GM18868 (cell line): ENCODE measurements around the gene HSPA1B.
"Not testable (repeated sequence)": the region's sequence is repeated elsewhere in the genome, so short reads cannot be mapped to it uniquely, and the experiment has no call there.

Experiments used
- ATAC-seq: cut with Tn5 transposase; IDR thresholded peaks from one replicate; pipeline ENCODE4 v1.9.1; 2021; ENCODE audit warnings: mild to moderate bottlenecking, moderate library complexity; ENCODE audit not compliant: unreplicated experiment

The HSPA1B gene

DNA sequence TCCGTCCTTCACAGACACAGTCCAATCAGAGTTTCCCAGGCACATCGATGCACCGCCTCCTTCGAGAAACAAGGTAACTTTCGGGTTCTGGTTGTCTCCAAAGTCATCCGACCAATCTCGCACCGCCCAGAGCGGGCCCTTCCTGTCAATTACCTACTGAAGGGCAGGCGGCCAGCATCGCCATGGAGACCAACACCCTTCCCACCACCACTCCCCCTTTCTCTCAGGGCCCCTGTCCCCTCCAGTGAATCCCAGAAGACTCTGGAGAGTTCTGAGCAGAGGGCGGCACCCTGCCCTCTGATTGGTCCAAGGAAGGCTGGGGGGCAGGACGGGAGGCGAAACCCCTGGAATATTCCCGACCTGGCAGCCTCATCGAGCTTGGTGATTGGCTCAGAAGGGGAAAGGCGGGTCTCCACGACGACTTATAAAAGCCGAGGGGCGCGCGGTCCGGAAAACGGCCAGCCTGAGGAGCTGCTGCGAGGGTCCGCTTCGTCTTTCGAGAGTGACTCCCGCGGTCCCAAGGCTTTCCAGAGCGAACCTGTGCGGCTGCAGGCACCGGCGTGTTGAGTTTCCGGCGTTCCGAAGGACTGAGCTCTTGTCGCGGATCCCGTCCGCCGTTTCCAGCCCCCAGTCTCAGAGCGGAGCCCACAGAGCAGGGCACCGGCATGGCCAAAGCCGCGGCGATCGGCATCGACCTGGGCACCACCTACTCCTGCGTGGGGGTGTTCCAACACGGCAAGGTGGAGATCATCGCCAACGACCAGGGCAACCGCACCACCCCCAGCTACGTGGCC is at the start of gene HSPA1B:
HSPA1B (plus strand) TSS at position 453 of the 794 bp plus-strand sequence; CDS start at position 666, 213 bp downstream.
- peak; percentile 69 for ATAC-seq

DNA sequence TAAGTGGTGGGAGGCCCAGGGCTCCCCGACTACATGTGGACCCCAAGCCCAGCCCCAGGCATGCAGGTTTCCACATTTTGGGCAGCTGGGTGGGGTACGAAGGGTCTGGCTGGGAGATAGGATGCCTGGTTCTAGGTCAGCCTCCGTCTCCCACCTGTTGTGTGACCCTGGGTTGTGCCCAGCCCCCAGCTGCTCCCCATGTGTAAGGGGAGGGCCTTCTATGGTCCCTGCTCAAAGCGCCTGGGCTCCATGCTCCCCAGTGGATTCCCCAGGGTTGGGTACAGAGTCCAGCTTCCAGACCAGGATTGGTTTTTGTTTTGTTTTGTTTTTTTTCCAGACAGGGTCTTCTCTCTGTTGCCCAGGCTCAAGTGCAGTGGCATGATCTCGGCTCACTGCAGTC is 49.3 kb upstream of the HSPA1B start:
- ATAC-seq: no peak

DNA sequence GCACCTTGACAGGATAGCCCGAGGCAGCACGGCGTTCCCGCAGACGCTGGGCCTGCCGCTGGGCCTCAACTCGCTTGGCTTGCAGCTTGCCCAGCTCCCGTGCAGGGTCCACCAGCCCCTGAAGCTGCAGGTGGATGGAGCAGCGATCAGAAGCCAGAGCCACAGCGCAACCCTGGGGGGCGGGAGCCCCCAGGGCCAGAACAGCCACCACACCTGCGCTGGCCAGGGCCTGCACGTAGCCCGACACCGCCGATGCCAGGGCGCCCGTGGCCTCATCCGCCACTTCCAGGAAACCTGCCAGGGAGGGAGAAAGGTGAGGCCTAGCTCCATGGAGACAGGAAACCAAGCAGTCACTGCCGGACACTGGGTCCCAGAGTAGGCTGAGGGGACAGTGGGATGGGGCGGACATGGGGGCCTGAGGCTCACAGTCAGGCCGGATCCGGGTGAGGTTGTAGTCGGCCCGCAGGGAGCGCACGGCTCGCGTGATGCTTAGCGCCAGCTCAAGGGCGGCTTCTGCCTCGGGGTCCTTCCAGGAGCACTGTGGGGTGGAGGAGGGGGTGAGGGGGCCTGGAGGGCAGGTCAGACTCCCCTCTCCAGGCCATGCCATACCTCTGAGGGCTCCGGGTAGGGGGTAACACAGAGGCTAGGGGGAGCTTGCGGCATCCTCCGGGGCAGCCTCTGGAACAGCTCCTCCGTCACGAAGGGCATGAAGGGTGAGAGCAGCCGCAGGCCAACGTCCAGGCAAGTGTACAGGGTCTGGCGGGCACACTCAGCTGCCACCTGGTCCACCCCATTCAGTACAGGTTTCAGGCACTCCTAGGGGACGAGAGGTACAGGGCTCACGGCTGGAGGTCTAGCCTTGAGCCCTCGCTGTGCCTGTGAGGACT is 48.3 kb upstream of the HSPA1B start:
- ATAC-seq: no peak

DNA sequence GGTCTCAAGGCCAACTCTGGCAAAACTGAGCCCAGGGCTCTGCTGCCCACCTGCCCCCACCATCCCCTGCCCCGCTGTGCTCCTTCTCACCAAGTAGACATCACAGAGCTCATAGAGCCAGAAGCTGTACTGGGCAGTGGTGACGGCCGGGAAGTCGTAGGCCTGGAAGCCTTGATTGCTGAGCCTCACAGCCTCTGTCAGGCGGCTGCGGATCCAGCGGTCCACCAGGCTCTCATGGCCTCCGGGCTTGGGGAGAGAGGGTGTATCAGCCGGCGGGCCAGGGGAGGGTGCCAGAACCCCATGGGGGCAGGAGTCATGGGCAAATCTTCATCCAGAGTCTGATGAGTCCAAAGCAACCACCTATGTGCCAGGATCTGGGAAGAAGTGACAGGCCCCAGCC is 47.6 kb upstream of the HSPA1B start:
- ATAC-seq: no peak

DNA sequence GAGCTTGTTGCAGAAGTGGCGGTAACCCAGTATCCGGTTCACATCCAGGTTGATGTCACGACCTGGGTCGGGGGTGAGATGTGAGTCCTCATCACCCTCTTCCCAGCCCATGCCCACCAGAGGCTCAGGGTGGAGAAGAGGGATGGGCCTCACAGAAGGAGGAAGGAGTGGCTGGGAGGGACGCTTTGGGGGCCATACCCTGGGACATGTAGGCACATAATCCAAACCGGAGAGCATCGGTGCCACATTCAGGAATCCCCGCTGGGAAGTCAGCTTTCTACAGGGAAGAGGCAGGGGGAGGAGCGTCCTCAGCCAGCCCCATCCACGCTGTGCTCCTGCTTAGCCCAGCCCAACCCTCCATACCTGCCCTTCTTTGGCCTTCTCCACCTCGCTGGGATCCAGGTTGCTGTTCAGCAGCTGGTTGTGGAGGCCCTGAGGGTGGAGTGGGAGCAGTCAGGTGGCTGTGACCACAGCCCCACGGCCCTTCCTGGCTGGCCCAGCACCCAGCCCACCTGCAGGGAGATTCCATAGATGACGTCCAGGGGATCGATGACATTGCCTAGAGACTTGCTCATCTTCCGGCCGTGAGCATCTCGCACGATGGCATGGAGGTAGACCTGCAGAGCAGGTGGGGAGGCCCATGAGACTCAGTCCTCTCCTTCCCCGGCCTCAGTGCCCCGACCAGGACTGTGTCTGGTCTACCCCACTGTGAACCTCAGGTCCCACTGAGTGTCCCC is 46.9 kb upstream of the HSPA1B start:
- no peak for ATAC-seq

DNA sequence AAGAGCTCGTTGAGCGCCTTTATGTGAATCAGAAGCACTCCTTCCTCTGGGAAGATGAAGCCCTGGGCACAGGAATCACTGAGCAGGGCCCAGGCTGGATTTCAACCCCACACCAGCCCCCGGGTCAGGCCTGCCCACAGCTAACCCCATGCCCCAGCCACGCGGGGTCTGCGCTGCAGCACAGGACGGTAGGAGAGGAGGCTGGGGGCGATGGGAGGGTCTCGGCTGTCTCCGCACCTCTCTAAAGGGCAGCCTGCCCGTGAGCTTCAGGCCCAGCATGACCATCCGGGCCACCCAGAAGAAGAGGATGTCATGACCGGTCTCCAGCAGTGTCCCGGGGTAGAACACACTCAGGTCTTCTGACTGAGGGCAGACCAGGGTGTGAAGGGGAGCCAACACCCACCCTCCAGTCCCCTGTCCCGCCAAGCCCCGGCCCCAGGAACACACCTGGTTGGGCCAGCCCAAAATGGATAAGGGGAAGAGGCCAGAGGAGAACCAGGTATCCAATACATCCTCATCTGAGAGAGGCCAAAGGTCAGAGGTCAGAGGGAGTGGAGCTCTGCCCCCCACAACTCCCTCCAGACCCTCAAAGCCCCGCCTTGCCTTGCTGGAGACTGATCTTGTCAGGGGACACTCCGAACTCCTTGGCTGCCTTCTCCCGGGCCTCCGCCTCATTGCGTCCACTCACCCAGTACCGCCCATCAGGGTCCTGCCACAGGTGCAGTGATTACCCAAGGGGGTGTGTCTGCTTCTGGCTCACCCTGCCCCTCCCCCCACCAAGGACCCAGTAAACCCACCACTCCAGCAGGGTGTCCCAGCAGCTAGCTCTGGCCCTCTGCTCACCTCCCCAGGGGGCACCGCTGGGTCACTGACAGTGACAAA is 46.1 kb upstream of the HSPA1B start:
- no peak for ATAC-seq

DNA sequence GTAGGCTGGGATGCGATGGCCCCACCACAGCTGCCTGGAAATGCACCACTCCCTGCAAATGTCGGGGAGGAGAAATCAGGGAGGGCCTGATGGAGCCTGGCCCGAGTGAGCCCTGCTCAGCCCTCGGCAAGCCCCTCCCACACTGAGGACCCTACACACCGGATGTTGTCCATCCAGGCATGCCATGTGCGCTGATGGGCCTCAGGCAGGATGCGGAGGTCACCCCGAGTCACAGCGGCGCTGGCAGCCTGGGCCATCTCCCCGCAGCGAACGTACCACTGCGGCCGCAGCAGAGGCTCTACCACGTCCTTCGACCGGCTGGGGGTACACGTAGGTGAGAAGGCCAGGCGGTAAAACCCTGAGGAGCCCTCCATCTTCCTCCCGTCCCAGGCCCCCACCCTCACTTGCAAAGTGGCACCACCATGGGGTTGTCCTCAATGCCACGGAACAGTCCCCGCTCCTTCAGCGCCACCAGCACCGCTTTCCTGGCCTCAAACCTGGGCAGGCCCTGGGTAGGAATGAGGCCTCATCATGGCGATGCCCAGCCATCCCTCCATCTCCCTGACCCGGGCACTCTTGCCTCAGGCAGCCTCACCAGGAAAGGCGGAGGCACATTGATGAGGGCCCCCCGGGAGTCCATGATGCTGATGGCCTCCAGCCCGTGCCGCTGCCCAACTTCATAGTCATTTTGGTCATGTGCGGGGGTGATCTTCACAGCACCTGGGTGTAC is 45.2 kb upstream of the HSPA1B start:
- ATAC-seq: no peak

DNA sequence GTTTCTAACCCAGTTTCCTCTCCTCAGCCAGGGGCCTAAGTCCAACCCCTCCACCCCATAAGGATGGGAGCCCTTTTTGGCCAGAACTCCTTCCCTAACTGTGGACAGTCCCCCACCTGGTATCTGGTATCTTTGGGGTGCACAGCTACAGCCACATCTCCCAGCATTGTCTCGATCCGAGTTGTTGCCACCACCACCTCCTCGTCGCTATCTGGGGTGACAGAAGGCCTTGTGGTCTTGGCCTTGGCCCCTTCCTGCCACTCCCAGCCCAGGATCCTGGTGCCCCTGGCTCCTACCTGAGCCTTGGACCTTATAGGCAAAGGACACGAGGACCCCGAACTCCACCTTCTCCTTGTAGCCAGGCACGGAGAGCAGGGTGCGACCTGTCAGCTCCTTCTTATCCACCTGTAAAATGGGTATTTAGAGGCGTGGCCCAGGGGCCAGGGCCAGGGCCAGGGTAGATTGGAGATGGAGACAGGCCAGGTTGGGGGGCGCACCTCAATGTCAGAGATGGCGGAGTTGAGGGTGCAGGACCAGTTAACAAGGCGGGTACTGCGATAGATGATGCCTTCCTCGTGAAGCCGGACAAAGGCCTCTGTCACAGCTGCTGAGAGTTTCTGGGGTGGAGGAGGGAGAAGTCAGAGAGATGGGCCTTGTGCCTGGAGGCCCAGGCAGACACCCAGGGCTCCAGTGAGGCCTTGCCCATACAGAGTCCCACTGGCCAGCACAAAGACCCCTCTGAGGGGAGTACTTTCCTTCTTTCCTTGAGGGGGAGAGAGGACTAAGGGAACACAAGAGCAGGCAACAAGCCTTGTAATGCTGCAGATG is 43.2 kb upstream of the HSPA1B start:
- no peak for ATAC-seq

DNA sequence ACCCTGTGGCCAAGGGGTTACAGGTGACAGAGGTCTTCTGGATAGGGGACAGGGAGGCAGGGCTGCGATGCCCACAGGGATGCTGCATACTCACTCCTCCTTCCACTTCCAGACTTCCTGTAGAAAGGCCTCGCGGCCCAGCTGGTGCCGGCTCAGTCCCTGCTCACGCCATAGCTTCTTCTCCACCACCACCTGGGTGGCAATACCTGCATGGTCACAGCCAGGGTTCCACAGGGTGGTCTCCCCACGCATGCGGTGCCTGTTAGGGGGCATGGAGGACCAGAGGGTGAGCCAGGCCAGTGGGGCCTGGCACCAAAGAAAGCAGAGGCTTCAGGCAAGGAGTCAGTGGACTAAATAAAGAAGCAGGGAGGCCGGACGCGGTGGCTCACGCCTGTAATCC is 42.1 kb upstream of the HSPA1B start:
- ATAC-seq: no peak

DNA sequence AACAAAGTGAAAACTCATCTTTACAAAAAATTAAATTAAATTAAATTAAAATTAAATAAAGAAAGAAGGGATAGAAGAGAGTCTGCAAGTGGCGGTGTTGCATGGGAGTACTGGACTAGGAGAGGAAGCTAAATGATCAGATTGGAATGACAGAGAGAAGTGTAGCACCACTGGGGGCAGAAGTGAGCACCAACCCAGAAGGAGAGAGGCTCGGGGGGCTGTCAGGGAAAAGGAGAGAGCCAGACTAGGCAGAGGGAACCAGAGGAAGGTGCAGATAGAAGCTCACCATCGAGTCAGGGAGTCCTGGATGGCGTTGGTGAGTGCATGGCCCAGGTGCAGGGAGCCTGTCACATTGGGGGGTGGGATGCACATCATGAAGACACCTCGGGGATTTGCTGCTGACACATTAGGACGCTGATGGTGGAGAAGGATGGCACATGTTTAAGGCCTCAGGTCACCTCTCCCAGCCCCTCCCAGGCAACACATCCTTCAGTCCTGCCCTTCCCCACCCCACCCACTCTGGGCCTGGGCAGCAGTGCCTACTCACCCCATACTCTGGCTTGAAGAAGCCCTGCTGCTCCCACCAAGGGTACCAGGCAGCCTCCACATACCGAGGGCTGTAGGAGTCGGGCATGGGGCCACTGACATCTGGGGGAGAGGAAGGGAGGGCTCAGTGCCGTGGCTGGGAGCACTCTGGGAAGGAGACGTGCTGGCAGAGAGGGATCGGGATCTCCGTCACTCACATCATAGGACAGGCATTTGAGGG is 36.0 kb upstream of the HSPA1B start:
- no peak for ATAC-seq

DNA sequence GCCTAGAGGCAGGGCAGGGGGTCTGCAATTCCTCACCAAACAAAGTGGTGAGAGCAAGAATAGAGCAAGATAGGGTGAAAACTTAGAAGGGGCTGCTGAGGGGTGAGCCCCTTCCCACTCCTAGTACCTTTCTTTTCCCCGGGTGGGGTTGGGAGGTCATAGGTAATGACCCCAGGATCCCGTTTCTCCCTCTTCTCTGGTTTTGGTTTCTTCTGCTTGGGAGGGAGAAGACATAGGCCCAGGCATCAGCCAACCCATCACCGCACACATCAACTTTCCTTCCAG is 35.5 kb upstream of the HSPA1B start:
- ATAC-seq: no peak

DNA sequence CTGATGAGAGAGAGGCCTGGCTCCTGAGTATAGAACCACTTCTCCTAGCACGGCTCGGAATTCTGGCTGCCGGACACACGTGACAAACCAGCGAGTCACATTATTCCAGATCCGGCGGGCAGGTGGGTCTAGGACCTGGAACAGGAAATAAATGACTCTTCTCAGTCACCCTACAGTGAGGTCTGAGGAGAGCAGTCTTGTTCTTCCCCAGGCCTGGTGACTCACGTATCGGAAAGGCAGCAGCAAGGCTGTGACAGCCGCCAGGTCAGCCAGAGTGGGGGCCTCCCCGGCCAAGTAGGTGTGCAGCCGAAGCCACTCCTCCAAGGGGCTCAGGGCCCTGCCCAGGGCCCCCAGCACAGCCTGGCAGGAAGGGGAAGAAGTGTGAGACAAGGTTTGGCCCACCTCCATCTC is 34.8 kb upstream of the HSPA1B start:
- ATAC-seq: no peak

DNA sequence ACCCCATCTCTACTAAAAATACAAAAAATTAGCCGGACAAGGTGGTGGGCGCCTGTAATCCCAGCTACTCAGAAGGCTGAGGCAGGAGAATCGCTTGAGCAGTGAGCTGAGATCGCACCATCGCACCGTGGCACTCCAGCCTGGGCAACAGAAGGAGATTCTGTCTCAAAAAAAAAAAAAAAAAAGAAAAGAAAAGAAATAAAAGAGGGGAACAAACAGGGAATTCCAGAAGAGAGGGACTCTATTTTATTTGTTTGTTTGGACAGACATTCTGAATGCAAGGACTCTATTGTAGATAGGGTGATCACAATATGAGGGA is 33.7 kb upstream of the HSPA1B start:
- not testable (repeated sequence) for ATAC-seq

DNA sequence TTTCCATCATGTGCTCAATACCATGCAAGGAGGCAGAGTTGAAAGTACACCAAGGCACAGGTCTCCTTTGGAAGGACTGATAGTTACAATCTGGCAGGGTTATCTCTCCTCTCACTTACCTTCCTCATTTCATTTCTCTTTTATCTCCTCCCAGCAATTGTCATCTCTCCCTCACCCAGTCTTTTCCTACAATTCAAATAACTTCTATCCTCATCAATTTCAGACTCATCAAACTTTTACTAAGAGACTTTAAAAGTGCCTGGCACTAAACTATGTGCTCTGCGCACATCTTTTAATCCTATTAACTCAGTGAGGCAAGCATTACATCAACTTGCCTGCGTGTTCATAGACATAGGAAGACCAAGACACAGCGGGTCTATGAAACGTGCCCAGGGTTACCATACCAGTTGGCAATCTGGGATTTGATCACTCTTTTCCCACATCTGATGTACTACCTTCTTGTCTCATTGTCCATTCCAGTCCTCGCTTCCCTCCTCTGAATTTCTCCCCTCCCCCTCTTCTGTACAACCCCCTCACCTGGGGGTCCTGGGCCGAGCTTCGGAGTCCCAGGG is 33.2 kb upstream of the HSPA1B start:
- no peak for ATAC-seq

DNA sequence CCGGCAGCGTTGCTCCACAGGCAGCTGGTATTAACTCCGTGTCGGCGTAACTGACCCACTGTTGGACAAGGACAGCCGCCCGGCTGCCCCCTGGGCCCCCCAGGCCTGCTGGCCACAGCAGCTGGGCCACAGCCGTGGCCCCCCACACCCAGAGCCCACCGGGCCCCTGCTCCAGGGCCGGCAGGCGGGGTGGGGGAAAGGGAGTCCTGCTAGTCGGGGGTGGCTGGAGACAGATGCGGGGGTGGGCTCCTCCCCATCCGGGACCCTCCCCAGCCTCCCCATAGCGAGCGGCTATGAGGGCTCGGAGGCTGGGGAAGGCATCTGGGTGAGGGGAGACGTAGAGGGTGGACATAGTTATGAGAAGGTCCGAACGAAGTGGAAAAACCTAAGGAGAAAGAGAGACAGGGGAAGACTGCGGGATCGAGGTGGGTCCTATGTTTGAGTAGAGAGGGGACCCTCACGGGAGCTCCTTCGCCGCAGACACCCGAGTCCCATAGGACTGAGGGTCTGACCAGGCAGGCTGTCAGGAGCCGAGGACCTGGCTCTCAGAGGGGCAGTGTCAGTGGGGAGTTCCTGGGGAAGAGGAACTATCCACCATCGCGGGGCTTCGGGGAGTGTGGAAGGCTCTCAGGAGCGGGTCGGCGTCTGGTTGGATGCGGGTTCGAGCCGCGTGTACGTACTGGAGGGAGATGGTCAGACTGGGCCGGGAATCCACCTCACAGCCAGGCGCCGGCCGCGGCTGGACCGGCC is 32.5 kb upstream of the HSPA1B start:
- ATAC-seq: no peak

DNA sequence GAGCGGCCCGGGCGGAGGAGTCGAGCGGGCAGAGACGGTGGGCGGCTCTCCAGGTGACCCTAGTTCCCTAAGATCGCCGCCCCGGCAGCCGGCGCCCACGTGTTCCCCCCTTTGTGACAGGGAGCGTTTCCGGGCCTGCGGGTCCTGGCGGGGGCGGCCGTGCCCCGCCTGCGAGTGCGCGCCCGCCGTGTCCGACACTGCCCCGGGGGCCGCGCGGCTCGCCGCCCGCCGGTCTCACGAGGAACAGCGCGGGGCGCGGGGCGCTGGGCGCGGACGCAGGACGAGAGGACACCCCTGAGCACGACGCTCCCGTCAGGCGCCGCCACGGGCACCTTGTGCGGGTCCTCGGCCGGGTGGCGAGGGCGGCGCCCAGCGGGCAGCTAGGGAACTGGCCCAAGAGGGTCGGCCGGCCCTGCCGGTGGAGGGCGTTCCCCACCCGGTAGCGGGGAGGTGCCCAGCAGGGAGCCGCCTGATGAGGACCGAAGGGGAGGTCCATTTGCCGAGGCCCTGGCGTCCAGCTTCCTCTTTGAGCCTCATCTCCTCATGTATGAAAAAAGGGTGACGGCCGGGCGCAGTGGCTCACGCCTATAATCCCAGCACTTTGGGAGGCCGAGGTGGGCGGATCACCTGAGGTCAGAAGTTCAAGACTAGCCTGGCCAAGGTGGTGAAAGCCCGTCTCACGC is 31.8 kb upstream of the HSPA1B start, which contains the start of gene VARS1:
VARS1 (minus strand) TSS at position 137 of the 683 bp plus-strand sequence. CDS start 535 bp downstream, outside the sequence.
- peak; percentile 82 for ATAC-seq

DNA sequence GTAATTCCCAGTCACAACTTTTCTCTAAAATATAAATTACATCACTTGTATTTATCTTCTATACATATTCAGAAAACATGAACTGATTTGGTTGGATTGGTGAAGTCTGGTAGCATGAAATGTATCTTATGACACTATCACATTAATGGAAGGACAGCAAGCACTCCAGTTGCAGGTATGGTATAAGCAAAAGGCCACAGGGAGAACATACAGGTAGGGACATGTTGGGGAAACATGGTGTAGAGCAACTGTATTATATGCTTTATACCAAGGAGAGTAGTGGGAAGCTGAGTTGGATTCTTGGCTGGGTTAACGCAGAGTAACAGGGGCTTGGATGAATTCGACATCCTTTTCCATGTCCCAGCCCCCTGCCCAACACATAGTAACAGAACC is 30.5 kb upstream of the HSPA1B start:
- no peak for ATAC-seq
